Upper lobe of left lung (tissue), 6 donors: ENCODE measurements around the gene RDH5. TPM values are rescaled to one million over a fixed set of nuclear protein-coding genes. Genes with fewer than 3 reads are reported as not detected.

ENCODE experiments used
- ATAC-seq, 2 donors: fragments of 200-7000 bp; cut with Tn5 transposase; one replicate each; pipeline ENCODE4 v1.9.1; 2022; ENCODE audit warnings: mild to moderate bottlenecking in 2 of 2, moderate library complexity in 2 of 2; ENCODE audit not compliant: low FRiP score in 2 of 2
- DNase-seq, 2 donors: peaks; one replicate each; pipeline ENCODE4 v3.0.0-alpha.2; 2019 to 2020
- H3K27ac ChIP-seq, 4 donors: fragments of 200-600 bp; sonication (generic); one replicate each; pipeline ENCODE4 v1.5.1; 2016 to 2019
- H3K27me3 ChIP-seq, 4 donors: fragments of 200-600 bp; sonication (generic); one replicate each; pipeline ENCODE4 v1.5.1; 2017 to 2019
- H3K36me3 ChIP-seq, 4 donors: fragments of 200-600 bp; sonication (generic); one replicate each; pipeline ENCODE4 v1.5.1; 2016 to 2019
- H3K4me1 ChIP-seq, 4 donors: fragments of 200-600 bp; sonication (generic); one replicate each; pipeline ENCODE4 v1.5.1; 2018 to 2019
- H3K4me3 ChIP-seq, 4 donors: fragments of 200-600 bp; sonication (generic); one replicate each; pipeline ENCODE4 v1.5.1; 2017 to 2019; ENCODE audit warnings: mild to moderate bottlenecking in 2 of 4, moderate library complexity in 1 of 4
- H3K9me3 ChIP-seq, 4 donors: fragments of 200-600 bp; sonication (generic); one replicate each; pipeline ENCODE4 v1.5.1; 2018 to 2019
- EP300 ChIP-seq, 4 donors: sonication (generic); formaldehyde crosslinking; IDR thresholded peaks; one replicate each; pipeline ENCODE4 v1.5.1; 2017; ENCODE audit warnings: antibody characterized with exemption in 4 of 4, control low read depth in 2 of 4
- POLR2A ChIP-seq, 4 donors: fragments of 450-650 bp; IDR thresholded peaks; one replicate each; pipeline ENCODE4 v1.5.1; 2016 to 2017; ENCODE audit warnings: antibody characterized with exemption in 4 of 4, mild to moderate bottlenecking in 2 of 4
- POLR2AphosphoS5 ChIP-seq, 2 donors: sonication (generic); formaldehyde crosslinking; IDR thresholded peaks; one replicate each; pipeline ENCODE4 v1.5.1; 2017; ENCODE audit warnings: antibody characterized with exemption in 2 of 2
- WGBS, 2 donors: methylation state at CpG; one replicate each; pipeline ENCODE4 v1.1.5; 2017 to 2018; 5-methylcytosine and 5-hydroxymethylcytosine counted together
- total RNA-seq, 6 donors: library from RNA; depleted of rRNA in 4 of 6; stranded (reverse); fragments of >200 nt in 4 of 6; gene quantifications; one replicate each; pipeline versions ENCODE4 v1.1.0 to v1.2.1, GENCODE V29; 2016 to 2021
- TF ChIP-seq, protein P1 (sequence below), 6 experiments: fragments of 450-650 bp in 4 of 6; fragments of 200-600 bp in 2 of 6; sonication (generic) in 2 of 6; IDR thresholded peaks; one replicate each; pipeline ENCODE4 v1.5.1; 2016 to 2019; ENCODE audit warnings: antibody characterized with exemption in 6 of 6
- donor health status: DM: no; HTN: no; CAD: no; lungs with moderate emphysema.
- donor health status: DM: no; HTN: yes; CAD: no; lungs with severe emphysema.

RDH5 gene
- total RNA-seq, 6 donors from 2014 or later = 3.8 to 37.7 (median 5.6) TPM

DNA sequence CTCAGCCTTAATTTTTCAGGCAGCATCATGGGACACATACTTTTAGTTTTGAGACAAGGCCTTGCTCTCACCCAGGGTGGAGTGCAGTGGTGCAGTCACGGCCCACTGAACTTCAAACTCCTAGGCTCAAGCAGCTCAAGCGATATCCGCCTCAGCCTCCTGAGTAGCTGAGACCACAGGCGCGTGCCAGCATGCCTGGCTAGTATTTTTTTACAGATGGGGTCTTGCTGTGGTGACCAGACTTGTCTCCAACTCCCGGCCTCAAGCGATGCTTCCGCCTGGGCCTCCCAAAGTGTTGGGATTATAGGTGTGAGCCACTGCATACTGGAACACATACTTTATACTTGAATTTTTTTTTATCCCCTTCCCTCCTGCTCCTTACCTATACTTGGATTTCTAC lies 2.8 kb downstream of the RDH5 start:
- WGBS, 2 donors = 91 to 97% methylated on average over 8 of the region's 8 CpGs
- Histone ChIP-seq H3K36me3 (peaks cover 10 to 51% (median 42%) of the 10 kb centered on the region in 4 donors), H3K4me3 (no peak overlapping the region), H3K27me3 (no peaks in the 10 kb centered on the region), H3K9me3 (no peaks in the 10 kb centered on the region), H3K27ac (no peak overlapping the region), H3K4me1 (peaks cover 30 to 80% (median 36%) of the 10 kb centered on the region in 4 donors)
- TF ChIP-seq, protein P1, sequence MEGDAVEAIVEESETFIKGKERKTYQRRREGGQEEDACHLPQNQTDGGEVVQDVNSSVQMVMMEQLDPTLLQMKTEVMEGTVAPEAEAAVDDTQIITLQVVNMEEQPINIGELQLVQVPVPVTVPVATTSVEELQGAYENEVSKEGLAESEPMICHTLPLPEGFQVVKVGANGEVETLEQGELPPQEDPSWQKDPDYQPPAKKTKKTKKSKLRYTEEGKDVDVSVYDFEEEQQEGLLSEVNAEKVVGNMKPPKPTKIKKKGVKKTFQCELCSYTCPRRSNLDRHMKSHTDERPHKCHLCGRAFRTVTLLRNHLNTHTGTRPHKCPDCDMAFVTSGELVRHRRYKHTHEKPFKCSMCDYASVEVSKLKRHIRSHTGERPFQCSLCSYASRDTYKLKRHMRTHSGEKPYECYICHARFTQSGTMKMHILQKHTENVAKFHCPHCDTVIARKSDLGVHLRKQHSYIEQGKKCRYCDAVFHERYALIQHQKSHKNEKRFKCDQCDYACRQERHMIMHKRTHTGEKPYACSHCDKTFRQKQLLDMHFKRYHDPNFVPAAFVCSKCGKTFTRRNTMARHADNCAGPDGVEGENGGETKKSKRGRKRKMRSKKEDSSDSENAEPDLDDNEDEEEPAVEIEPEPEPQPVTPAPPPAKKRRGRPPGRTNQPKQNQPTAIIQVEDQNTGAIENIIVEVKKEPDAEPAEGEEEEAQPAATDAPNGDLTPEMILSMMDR (IDR thresholded peaks at IDR 0.05) = no peak
- no peak for TF ChIP-seq POLR2A (IDR thresholded peaks at IDR 0.05)
- TF ChIP-seq EP300 (IDR thresholded peaks at IDR 0.05) = no peak
- no peak for TF ChIP-seq POLR2AphosphoS5 (IDR thresholded peaks at IDR 0.05)
- DNase-seq (no peak), ATAC-seq (no peak)

DNA sequence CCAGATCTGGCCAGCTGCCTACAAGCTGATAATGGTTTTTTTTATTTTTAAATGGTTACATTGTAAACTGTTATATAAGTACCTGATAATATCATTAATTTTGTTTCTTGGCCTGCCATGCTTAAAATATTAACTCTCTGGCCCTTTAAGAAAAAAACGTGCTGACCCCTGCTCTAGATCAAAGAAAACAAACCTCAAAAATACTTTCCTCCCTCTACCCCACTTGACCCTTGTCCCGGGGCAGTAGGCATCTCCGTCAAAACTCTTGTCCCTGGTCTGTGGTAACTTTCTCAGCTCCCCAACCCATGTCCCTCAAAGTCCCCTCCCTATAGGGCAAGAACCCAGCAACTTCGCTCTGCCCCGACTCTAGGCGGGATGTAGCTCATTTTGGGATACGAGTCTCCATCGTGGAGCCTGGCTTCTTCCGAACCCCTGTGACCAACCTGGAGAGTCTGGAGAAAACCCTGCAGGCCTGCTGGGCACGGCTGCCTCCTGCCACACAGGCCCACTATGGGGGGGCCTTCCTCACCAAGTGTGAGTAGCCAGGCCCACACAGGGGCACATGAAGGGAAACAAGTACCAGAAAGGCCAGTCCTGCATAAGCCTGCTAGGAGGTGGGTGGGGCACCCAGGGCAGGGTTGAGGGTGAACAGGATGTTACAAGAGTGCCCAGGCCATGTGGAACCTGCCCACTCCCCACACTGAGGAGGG lies 3.5 kb downstream of the RDH5 start:
- TF ChIP-seq POLR2AphosphoS5 (IDR thresholded peaks at IDR 0.05) = no peak
- no peak for TF ChIP-seq EP300 (IDR thresholded peaks at IDR 0.05)
- TF ChIP-seq POLR2A (IDR thresholded peaks at IDR 0.05) = no peak
- TF ChIP-seq, protein P1 (IDR thresholded peaks at IDR 0.05) = no peak
- Histone ChIP-seq H3K27me3 (no peaks in the 10 kb centered on the region), H3K36me3 (peaks cover 10 to 51% (median 42%) of the 10 kb centered on the region in 4 donors), H3K27ac (peak overlapping the region in 2 of 4 donors; percentile 8 to 13), H3K4me1 (peaks cover 23 to 74% (median 31%) of the 10 kb centered on the region in 4 donors), H3K4me3 (no peak overlapping the region), H3K9me3 (no peaks in the 10 kb centered on the region)
- 62 to 67% methylated on average over 10 of the region's 10 CpGs for WGBS, 2 donors
- DNase-seq (no peak), ATAC-seq (no peak)

DNA sequence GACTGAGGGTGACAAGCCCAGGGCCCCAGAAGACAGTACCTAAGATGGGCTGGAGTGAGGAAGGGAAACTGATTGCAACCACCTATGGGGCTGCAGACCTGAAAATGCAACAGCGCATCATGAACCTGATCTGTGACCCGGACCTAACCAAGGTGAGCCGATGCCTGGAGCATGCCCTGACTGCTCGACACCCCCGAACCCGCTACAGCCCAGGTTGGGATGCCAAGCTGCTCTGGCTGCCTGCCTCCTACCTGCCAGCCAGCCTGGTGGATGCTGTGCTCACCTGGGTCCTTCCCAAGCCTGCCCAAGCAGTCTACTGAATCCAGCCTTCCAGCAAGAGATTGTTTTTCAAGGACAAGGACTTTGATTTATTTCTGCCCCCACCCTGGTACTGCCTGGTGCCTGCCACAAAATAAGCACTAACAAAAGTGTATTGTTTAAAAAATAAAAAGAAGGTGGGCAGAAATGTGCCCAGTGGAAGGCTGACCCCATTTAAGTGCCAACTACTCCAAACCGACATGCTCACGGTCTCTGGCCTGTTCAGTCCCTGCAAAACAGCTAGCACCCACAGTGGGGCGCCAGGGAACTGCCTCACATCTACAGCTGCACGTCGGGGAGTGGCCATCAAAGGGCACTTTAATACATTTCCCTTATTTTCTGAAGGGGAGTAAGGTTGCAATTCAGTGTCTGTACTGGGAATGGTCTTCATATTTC lies 4.2 kb downstream of the RDH5 start:
- TF ChIP-seq, protein P1 (IDR thresholded peaks at IDR 0.05) = peak; percentile 19 to 67 (median 44)
- no peak for TF ChIP-seq POLR2A (IDR thresholded peaks at IDR 0.05)
- peak in 1 of 2 donors; percentile 81 for DNase-seq
- H3K4me3 ChIP-seq = no peak overlapping the region
- peaks cover 10 to 48% (median 40%) of the 10 kb centered on the region in 4 donors for H3K36me3 ChIP-seq
- no peaks in the 10 kb centered on the region for H3K27me3 ChIP-seq
- peak overlapping the region in 2 of 4 donors; percentile 8 to 13 for H3K27ac ChIP-seq
- peaks cover 20 to 72% (median 31%) of the 10 kb centered on the region in 4 donors for H3K4me1 ChIP-seq
- no peak for ATAC-seq
- H3K9me3 ChIP-seq = no peaks in the 10 kb centered on the region
- 21 to 59% methylated on average over 5 to 10 of the region's 11 CpGs for WGBS, 2 donors

DNA sequence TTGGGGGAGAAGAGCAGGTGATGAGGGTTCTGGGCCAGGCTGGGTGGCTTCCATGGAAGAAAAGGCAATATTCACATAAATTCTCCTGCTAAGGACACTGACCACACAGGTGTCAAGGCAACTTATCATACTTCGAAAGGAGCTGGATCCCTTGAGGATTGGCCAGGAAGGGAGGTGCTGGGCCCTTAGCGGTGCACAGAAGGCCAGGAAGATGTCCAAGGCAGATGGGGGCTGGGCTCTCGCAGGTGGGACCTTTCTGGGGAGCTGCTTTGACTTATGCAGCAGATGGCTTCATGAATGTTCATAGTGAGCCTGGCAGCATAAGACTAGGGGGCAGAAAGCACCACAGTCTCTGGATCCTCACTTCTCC lies 4.7 kb downstream of the RDH5 start:
- ATAC-seq (no peak), DNase-seq (no peak)
- Histone ChIP-seq H3K27me3 (no peaks in the 10 kb centered on the region), H3K4me1 (peaks cover 21 to 72% (median 31%) of the 10 kb centered on the region in 4 donors), H3K4me3 (no peak overlapping the region), H3K27ac (peak overlapping the region in 1 of 4 donors; percentile 13), H3K36me3 (peaks cover 10 to 46% (median 39%) of the 10 kb centered on the region in 4 donors), H3K9me3 (no peaks in the 10 kb centered on the region)
- TF ChIP-seq POLR2A (IDR thresholded peaks at IDR 0.05) (no peak), EP300 (IDR thresholded peaks at IDR 0.05) (no peak), POLR2AphosphoS5 (IDR thresholded peaks at IDR 0.05) (no peak)
- TF ChIP-seq, protein P1 (IDR thresholded peaks at IDR 0.05) = no peak
- WGBS, 2 donors = 70 to 75% methylated on average over 3 of the region's 3 CpGs
